H1 (cell line): ENCODE results near the gene POLD1. TPM values are rescaled to one million over a fixed set of nuclear protein-coding genes. Genes with fewer than 3 reads are reported as not detected.
A peak's percentile ranks its signal among the peaks of the same experiment; 100 is the strongest.

Experiments used
- CTCF ChIA-PET: fragments of 300-600 bp; sonication (Branson Sonifier 250); formaldehyde crosslinking; loops from one replicate; lab custom pipeline; 2021; ENCODE audit not compliant: partially characterized antibody; lab: Charles Lee
- POLR2A ChIA-PET: fragments of 300-600 bp; sonication (Branson Sonifier 250); formaldehyde crosslinking; loops from one replicate; lab custom pipeline; 2021; ENCODE audit warnings: inconsistent platforms; ENCODE audit not compliant: partially characterized antibody; lab: Charles Lee
- DNase-seq, 2 experiments: peaks; one replicate each; pipeline versions ENCODE4 v3.0.0 to v3.0.0-alpha.2; 2010 to 2022; ENCODE audit warnings: low spot score in 2 of 2, low read depth in 1 of 2, mixed read lengths in 1 of 2
- FAIRE-seq: peaks from 2 replicates; lab custom pipeline; 2011; peaks lifted over from hg19 to GRCh38; lab: Jason Lieb, UNC
- H2AFZ ChIP-seq: 2 replicates; pipeline ENCODE4 v1.8.1; 2012; ENCODE audit warnings: low read length, inconsistent platforms
- H2AK5ac ChIP-seq: 2 replicates; pipeline ENCODE4 v1.6.1; 2013; ENCODE audit warnings: low read depth, low read length
- H2BK120ac ChIP-seq: replicated peaks from 2 replicates; pipeline ENCODE3; 2013; ENCODE audit warnings: low read depth, low read length, inconsistent platforms
- H2BK12ac ChIP-seq: 2 replicates; pipeline ENCODE4 v1.6.1; 2013; ENCODE audit warnings: low read depth, low read length
- H2BK15ac ChIP-seq: 2 replicates; pipeline ENCODE4 v1.6.1; 2013; ENCODE audit warnings: low read length
- H2BK20ac ChIP-seq: 2 replicates; pipeline ENCODE4 v1.6.1; 2013; ENCODE audit warnings: low read length
- H2BK5ac ChIP-seq: 2 replicates; pipeline ENCODE4 v1.6.1; 2013; ENCODE audit warnings: low read depth, low read length
- H3K14ac ChIP-seq: 2 replicates; pipeline ENCODE4 v1.6.1; 2013; ENCODE audit warnings: inconsistent platforms; ENCODE audit not compliant: insufficient read length
- H3K18ac ChIP-seq: 2 replicates; pipeline ENCODE4 v1.6.1; 2013; ENCODE audit warnings: low read length; ENCODE audit errors: extremely low read depth
- H3K23ac ChIP-seq: 2 replicates; pipeline ENCODE4 v1.6.1; 2013; ENCODE audit warnings: inconsistent platforms; ENCODE audit not compliant: insufficient read length
- H3K23me2 ChIP-seq: 2 replicates; pipeline ENCODE4 v1.6.1; 2013; ENCODE audit warnings: low read depth, low read length
- H3K27ac ChIP-seq: 2 replicates; pipeline ENCODE4 v1.6.1; 2011; ENCODE audit warnings: low read depth, low read length, inconsistent platforms
- H3K27me3 ChIP-seq, 4 experiments: replicated peaks in 1 of 4; 1 replicate in 1 of 4; 2 replicates in 3 of 4; pipeline versions ENCODE4 v1.6.1 to v1.8.1; 2011 to 2013; ENCODE audit warnings: low read length in 3 of 4, mild to moderate bottlenecking in 3 of 4, inconsistent platforms in 2 of 4, mixed read lengths in 2 of 4, moderate library complexity in 1 of 4; ENCODE audit not compliant: control insufficient read depth in 3 of 4, insufficient read depth in 3 of 4; ENCODE audit errors: extremely low read depth in 1 of 4
- H3K36me3 ChIP-seq, 4 experiments: 2 replicates each; pipeline versions ENCODE4 v1.6.1 to v1.8.1; 2011 to 2013; ENCODE audit warnings: mild to moderate bottlenecking in 4 of 4, low read length in 3 of 4, moderate library complexity in 2 of 4, control low read depth in 1 of 4, inconsistent platforms in 1 of 4; ENCODE audit not compliant: insufficient read depth in 4 of 4, control insufficient read depth in 2 of 4
- H3K4ac ChIP-seq: replicated peaks from 2 replicates; pipeline ENCODE3; 2013; ENCODE audit warnings: low read length, low read depth, mixed read lengths, inconsistent platforms; ENCODE audit not compliant: insufficient read length
- H3K4me1 ChIP-seq, 4 experiments: replicated peaks in 1 of 4; 1 replicate in 1 of 4; 2 replicates in 3 of 4; pipeline versions ENCODE4 v1.6.1 to v1.8.1; 2011 to 2013; ENCODE audit warnings: low read length in 3 of 4, inconsistent platforms in 2 of 4, mixed read lengths in 1 of 4; ENCODE audit not compliant: insufficient read depth in 4 of 4, control insufficient read depth in 3 of 4
- H3K4me2 ChIP-seq, 2 experiments: 2 replicates each; pipeline versions ENCODE4 v1.6.1 to v1.8.1; 2011 to 2013; ENCODE audit warnings: low read depth in 2 of 2, low read length in 2 of 2, control low read depth in 1 of 2, inconsistent platforms in 1 of 2, mild to moderate bottlenecking in 1 of 2; ENCODE audit not compliant: insufficient read depth in 1 of 2
- H3K4me3 ChIP-seq, 4 experiments: fragments of 200-600, 300-600 bp in 1 of 4; sonication (generic), shearing (Covaris generic), sonication (Bioruptor Twin) in 1 of 4; 2 replicates each; pipeline versions ENCODE4 v1.5.1 to v1.8.1; 2011 to 2016; ENCODE audit warnings: low read length in 4 of 4, low read depth in 3 of 4, control low read depth in 2 of 4, inconsistent platforms in 2 of 4, mild to moderate bottlenecking in 2 of 4, mixed read lengths in 1 of 4, moderate library complexity in 1 of 4; ENCODE audit not compliant: insufficient read depth in 2 of 4; ENCODE audit errors: extremely low read depth in 1 of 4
- H3K56ac ChIP-seq: replicated peaks from 2 replicates; pipeline ENCODE3; 2013; ENCODE audit warnings: low read depth, mild to moderate bottlenecking, mixed read lengths, low read length, inconsistent platforms; ENCODE audit not compliant: insufficient read length
- H3K79me1 ChIP-seq: 2 replicates; pipeline ENCODE4 v1.6.1; 2013; ENCODE audit warnings: low read depth, low read length, control low read depth
- H3K79me2 ChIP-seq, 2 experiments: 2 replicates each; pipeline versions ENCODE4 v1.6.1 to v1.8.1; 2012 to 2013; ENCODE audit warnings: low read length in 2 of 2, mild to moderate bottlenecking in 2 of 2, inconsistent platforms in 1 of 2; ENCODE audit not compliant: insufficient read depth in 2 of 2, control insufficient read depth in 1 of 2
- H3K9ac ChIP-seq, 4 experiments: replicated peaks in 1 of 4; 1 replicate in 1 of 4; 2 replicates in 3 of 4; pipeline versions ENCODE4 v1.6.1 to v1.8.1; 2011 to 2013; ENCODE audit warnings: low read depth in 3 of 4, low read length in 3 of 4, control low read depth in 2 of 4, mild to moderate bottlenecking in 2 of 4, moderate library complexity in 2 of 4, inconsistent platforms in 1 of 4; ENCODE audit errors: extremely low read depth in 1 of 4
- H3K9me3 ChIP-seq, 2 experiments: 2 replicates each; pipeline versions ENCODE4 v1.6.1 to v1.8.1; 2012 to 2013; ENCODE audit warnings: mild to moderate bottlenecking in 2 of 2, moderate library complexity in 2 of 2, control low read depth in 1 of 2, inconsistent platforms in 1 of 2, low read depth in 1 of 2, low read length in 1 of 2, mixed read lengths in 1 of 2; ENCODE audit not compliant: insufficient read depth in 2 of 2
- H4K20me1 ChIP-seq, 2 experiments: replicated peaks in 1 of 2; 2 replicates each; pipeline versions ENCODE3 to v1.8.1; 2011 to 2013; ENCODE audit warnings: inconsistent platforms in 2 of 2, low read length in 2 of 2, mild to moderate bottlenecking in 1 of 2; ENCODE audit not compliant: insufficient read depth in 2 of 2, control insufficient read depth in 1 of 2
- H4K5ac ChIP-seq: 2 replicates; pipeline ENCODE4 v1.6.1; 2013; ENCODE audit warnings: low read length, low read depth, mixed read lengths, inconsistent platforms; ENCODE audit not compliant: insufficient read length
- H4K8ac ChIP-seq: 2 replicates; pipeline ENCODE4 v1.8.0; 2013; ENCODE audit warnings: mild to moderate bottlenecking, moderate library complexity, low read length, inconsistent platforms; ENCODE audit not compliant: insufficient read depth; ENCODE audit errors: extremely low read depth
- H4K91ac ChIP-seq: replicated peaks from 2 replicates; pipeline ENCODE3; 2013; ENCODE audit warnings: low read length, mixed read lengths, inconsistent platforms; ENCODE audit not compliant: insufficient read length
- BCL11A ChIP-seq, 2 experiments: IDR thresholded peaks; one replicate each; pipeline ENCODE4 v1.6.1; 2011; ENCODE audit warnings: low read depth in 2 of 2, low read length in 2 of 2, mild to moderate bottlenecking in 2 of 2
- FOSL1 ChIP-seq: IDR thresholded peaks from 2 replicates; pipeline ENCODE4 v1.6.1; 2011; ENCODE audit warnings: mild to moderate bottlenecking, low read depth, low read length, moderate library complexity; ENCODE audit not compliant: insufficient read depth
- GTF2F1 ChIP-seq: IDR thresholded peaks from 2 replicates; pipeline ENCODE4 v1.6.1; 2012; ENCODE audit warnings: low read depth, low read length, improper control_type of control experiment, borderline replicate concordance
- HDAC2 ChIP-seq, 2 experiments: fragments of 300-600 bp in 1 of 2; sonication (generic) in 1 of 2; IDR thresholded peaks; 2 replicates each; pipeline ENCODE4 v1.6.1; 2011 to 2012; ENCODE audit warnings: low read depth in 2 of 2, low read length in 2 of 2, mild to moderate bottlenecking in 2 of 2, moderate library complexity in 2 of 2, borderline replicate concordance in 1 of 2, inconsistent platforms in 1 of 2
- RBBP5 ChIP-seq: IDR thresholded peaks from 2 replicates; pipeline ENCODE4 v1.7.1; 2012; ENCODE audit warnings: low read depth, mild to moderate bottlenecking, inconsistent platforms, low read length, moderate library complexity, borderline replicate concordance
- RFX5 ChIP-seq: IDR thresholded peaks from 2 replicates; pipeline ENCODE4 v1.6.1; 2011; ENCODE audit warnings: low read depth, low read length, improper control_type of control experiment, borderline replicate concordance
- TAF7 ChIP-seq: optimal IDR thresholded peaks from 2 replicates; pipeline ENCODE3; 2011; ENCODE audit warnings: low read depth, mild to moderate bottlenecking, inconsistent platforms, low read length, moderate library complexity, borderline replicate concordance
- WGBS, 2 experiments: shearing (Covaris generic) in 1 of 2; methylation state at CpG; one replicate each; pipeline versions ENCODE4 v1.1.6 to v1.1.7; 2013 to 2015; ENCODE audit warnings: low lambda C conversion rate in 2 of 2, mixed read lengths in 2 of 2, inconsistent platforms in 1 of 2, low coverage in 1 of 2, missing lambda C conversion rate in 1 of 2; ENCODE audit not compliant: insufficient replicate concordance in 2 of 2, insufficient coverage in 1 of 2, insufficient read length in 1 of 2; ENCODE audit errors: extremely low coverage in 1 of 2, missing lambda C conversion rate in 1 of 2; 5-methylcytosine and 5-hydroxymethylcytosine counted together
- long read RNA-seq, 2 experiments: library from RNA in 1 of 2; library from capped mRNA in 1 of 2; stranded (forward); transcript quantifications; one replicate each; pipeline ENCODE4 v2.0.0, GENCODE V29; 2021; ENCODE audit warnings: inconsistent platforms in 1 of 2
- polyA minus RNA-seq, 3 experiments: library from RNA; depleted of rRNA, polyadenylated mRNA; stranded (reverse); fragments of >200 nt; gene quantifications; 1 replicate in 2 of 3; 2 replicates in 1 of 3; pipeline ENCODE4 v1.2.3, GENCODE V29; 2011
- polyA plus RNA-seq, 7 experiments: library from polyadenylated mRNA; depleted of rRNA in 3 of 7; stranded (reverse) in 5 of 7; unstranded in 2 of 7; fragments of >200 nt in 5 of 7; fragments of 200-250 nt in 2 of 7; gene quantifications; 1 replicate in 5 of 7; 2 replicates in 1 of 7; 4 replicates in 1 of 7; pipeline versions ENCODE4 v1.2.1 to v1.2.3, GENCODE V29; 2011 to 2013; ENCODE audit warnings: missing spikeins in 2 of 7, mixed read lengths in 2 of 7
- total RNA-seq: library from RNA; stranded (reverse); fragmentation: NEBNext Ultra II Directional; extraction: Animal tissue kit (Norgen Biotek cat#: 25700); gene quantifications from 2 replicates; pipeline ENCODE4 v1.2.1, GENCODE V29; 2021

The POLD1 gene
- 141 and 149 TPM in 2 replicates for total RNA-seq
- 142 and 191 TPM in 2 replicates for polyA plus RNA-seq (2011; rRNA removed)
- polyA plus RNA-seq (2011; cell fraction: cytosol; rRNA removed), result 136 TPM
- 435 TPM for polyA plus RNA-seq (2011; cell fraction: nucleus; rRNA removed)
- 86.1 to 170 TPM (median 149 TPM) in 4 replicates for polyA plus RNA-seq (2012, experiment 1 of 2)
- polyA plus RNA-seq (2012, experiment 2 of 2), result 109 TPM
- 81.0 TPM for polyA plus RNA-seq (2013, experiment 1 of 2)
- 72.1 TPM for polyA plus RNA-seq (2013, experiment 2 of 2)
- polyA minus RNA-seq (2011; rRNA and poly(A)+ RNA removed), result 57.8 and 65.0 TPM in 2 replicates
- 137 TPM for polyA minus RNA-seq (2011; cell fraction: cytosol; rRNA and poly(A)+ RNA removed)
- 137 TPM for polyA minus RNA-seq (2011; cell fraction: nucleus; rRNA and poly(A)+ RNA removed)
- long read RNA-seq, experiment 1, partial matches to known transcripts, result 44 of 58 reads
- long read RNA-seq, experiment 1, other reads (novel, unspliced or antisense), result 13 of 58 reads
- long read RNA-seq, experiment 2, partial matches to known transcripts, result 3 of 3 reads
- long read RNA-seq, experiment 2, other reads (novel, unspliced or antisense), result 0 of 3 reads

DNA sequence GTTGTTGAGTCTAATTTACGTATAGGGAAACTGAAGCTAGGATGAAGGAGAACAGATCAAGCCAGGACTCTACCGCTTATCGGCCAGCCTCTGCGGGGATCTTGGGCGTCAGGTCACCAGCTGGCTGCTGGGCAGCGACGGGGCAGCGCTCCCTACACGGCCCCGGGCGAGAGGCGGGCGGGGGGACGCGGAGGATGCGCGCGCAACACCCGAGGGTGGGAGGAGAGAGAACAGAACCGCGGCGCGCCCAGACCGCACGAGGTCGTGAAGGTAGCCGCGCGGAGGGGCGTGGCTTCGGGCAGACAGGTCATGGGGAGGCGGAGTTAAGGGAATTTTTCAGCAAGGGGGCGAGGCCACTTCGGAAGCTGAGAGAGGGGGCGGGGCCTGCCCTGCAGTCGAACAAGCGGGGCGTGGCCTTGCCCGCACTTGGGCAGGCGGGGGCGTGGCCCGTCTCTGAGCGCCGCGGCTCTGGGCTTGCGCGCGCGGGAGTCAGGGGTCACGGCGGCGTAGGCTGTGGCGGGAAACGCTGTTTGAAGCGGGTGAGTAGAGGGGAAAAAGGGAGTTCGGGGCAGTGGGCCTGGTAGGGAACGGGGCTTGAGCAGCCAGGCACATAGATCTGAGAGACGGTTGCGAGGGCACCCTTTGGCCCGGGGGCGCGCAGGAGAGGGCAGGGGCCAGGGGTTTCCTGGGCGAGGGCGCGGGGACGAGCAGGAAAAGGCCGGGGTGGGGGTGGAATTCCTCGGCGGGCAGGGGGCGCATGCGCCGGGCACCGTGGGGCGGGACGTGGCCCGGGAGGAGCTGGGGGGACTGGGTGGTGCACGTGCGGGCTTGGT is at the start of gene POLD1:
Gene POLD1, plus strand, starts transcription at position 496 of the 833 bp plus-strand sequence. CDS start 14,505 bp downstream, outside the sequence.
- peak within 1 kb of the TSS; percentile 63 to 91 (median 89) for H3K4me3 ChIP-seq
- H3K79me1 ChIP-seq, result peaks cover 12% of the 10 kb centered on the region
- peak within 1 kb of the TSS; percentile 94 to 95 for H3K4me2 ChIP-seq
- H2BK20ac ChIP-seq, result no peak within 1 kb of the TSS
- H2AK5ac ChIP-seq, result no peak within 1 kb of the TSS
- H2BK12ac ChIP-seq, result 0 out of 2 replicates have a peak within 1 kb of the TSS, but pooled peaks have one; percentile 6
- peak within 1 kb of the TSS; percentile 23 for H3K23ac ChIP-seq
- peak within 1 kb of the TSS; percentile 90; the same call in 1 of the 2 replicates for H2BK5ac ChIP-seq
- H2BK15ac ChIP-seq, result no peak within 1 kb of the TSS
- H4K5ac ChIP-seq, result peak within 1 kb of the TSS; percentile 86
- peak within 1 kb of the TSS; percentile 97 for H4K8ac ChIP-seq
- DNase-seq (peak; percentile 98 to 99), FAIRE-seq (no peak)
- H3K14ac ChIP-seq, result no peak within 1 kb of the TSS
- no peak within 1 kb of the TSS for H2BK120ac ChIP-seq
- peaks cover 8 to 18% of the 10 kb centered on the region in 2 experiments for H4K20me1 ChIP-seq
- peak within 1 kb of the TSS; percentile 70 for H3K56ac ChIP-seq
- peaks cover 0 to 3% (median under 1%) of the 10 kb centered on the region in 4 experiments; a peak in 4 of 7 replicates for H3K4me1 ChIP-seq
- peak within 1 kb of the TSS; percentile 55 for H3K18ac ChIP-seq
- peak within 1 kb of the TSS; percentile 85 to 88 (median 88) for H3K9ac ChIP-seq
- H3K4ac ChIP-seq, result peak within 1 kb of the TSS; percentile 6
- peak within 1 kb of the TSS; percentile 75 for H3K27ac ChIP-seq
- peaks cover 9% of the 10 kb centered on the region; the same call in 1 of the 2 replicates for H3K23me2 ChIP-seq
- WGBS, 2 experiments, result 3% methylated on average over 50 of the region's 78 CpGs; no CpG with 5 or more reads in 1 of the 2 experiments
- peaks cover 12 to 42% of the 10 kb centered on the region in 2 experiments; a peak in 3 of 4 replicates for H3K79me2 ChIP-seq
- H3K9me3 ChIP-seq, result no peaks in the 10 kb centered on the region
- ChIA-PET POLR2A (interaction anchor here (0.6 to 4.0 kb wide), 31 partner anchors 8 to 154 kb away, joined by 3 to 28 read pairs (median 4); partner anchors contain the start of genes KCNC3, NAPSA and NR1H2), CTCF (interaction anchor here (1.1 to 1.6 kb wide), 6 partner anchors 13 to 411 kb away, joined by 3 to 5 read pairs (median 4); no protein-coding TSS in a partner anchor)
- peak within 1 kb of the TSS; percentile 48; the same call in 1 of the 2 replicates for H2AFZ ChIP-seq
- H3K36me3 ChIP-seq, result peaks cover 11 to 35% (median 27%) of the 10 kb centered on the region in 4 experiments; a peak in 7 of 8 replicates
- H3K27me3 ChIP-seq, result no peaks in the 10 kb centered on the region
- peak within 1 kb of the TSS; percentile 57 for H4K91ac ChIP-seq
- no peak for TF ChIP-seq RFX5
- no peak for TF ChIP-seq TAF7
- no peak for TF ChIP-seq GTF2F1
- no peak; the same call in 1 of the 2 replicates for TF ChIP-seq RBBP5
- TF ChIP-seq FOSL1, result no peak
- no peak for TF ChIP-seq BCL11A (IDR thresholded peaks at IDR 0.05; ENCODE audit: low read depth in 2 of 2, low read length in 2 of 2)
- TF ChIP-seq HDAC2 (IDR thresholded peaks at IDR 0.05; ENCODE audit: borderline replicate concordance in 1 of 2, low read depth in 2 of 2, low read length in 2 of 2), result 0 out of 4 replicates have a peak, but pooled peaks of 1 of the 2 experiments have one; percentile 15
